ENCODE measurements around the gene CASQ2. TPM values are rescaled to one million over a fixed set of nuclear protein-coding genes. Genes with fewer than 3 reads are reported as not detected.

Gene CASQ2
- total and polyA plus RNA-seq, 2 of the 4 experiments (the other 2 are of a cell fraction), result not detected

DNA sequence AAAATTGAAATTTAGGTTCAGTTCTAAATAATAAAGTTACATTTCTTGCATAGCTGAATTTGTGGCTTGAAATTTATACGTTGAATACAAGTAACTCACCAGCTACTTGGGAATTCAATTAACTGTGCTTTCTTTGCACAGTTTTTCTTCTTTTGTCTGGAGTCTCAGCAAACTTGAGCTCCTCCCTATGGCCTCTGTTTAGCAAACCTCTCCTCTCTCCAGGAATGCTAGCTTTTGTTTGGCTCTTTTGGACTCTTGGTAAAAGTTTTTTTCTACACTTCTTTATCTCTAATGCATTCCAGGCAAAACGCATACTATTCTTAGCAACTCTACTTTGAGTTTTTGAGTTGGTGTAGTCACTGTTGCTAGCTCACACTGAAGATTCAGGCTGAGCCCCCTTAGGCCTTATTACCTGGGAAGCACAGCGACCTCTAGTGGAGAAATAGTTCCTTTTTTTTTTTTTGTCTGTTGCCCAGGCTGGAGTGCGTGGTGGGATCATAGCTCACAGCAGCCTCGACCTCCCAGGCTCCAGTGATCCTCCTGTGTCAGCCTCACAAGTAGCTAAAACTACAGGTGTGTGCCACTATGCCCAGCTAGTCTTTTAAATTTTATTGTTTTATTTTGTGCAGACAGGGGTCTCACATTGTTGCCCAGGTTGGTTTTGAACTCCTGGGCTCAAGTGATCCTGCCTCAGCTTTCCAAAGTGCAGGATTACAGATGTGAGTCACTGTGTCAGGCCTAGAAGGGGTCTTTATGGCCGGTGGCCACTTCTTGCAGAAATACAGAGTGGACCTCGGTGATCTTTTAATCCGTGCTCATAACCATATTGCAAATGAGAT, 61.7 kb downstream of the CASQ2 start:
- in situ Hi-C loops (cut with MboI; ENCODE audit: low sequenced_read_pairs), result loop anchor here (5.0 kb wide), 1 partner anchor 100 kb away; no protein-coding TSS in a partner anchor
- Histone ChIP-seq H2BK15ac (ENCODE audit: low read depth, low read length) (no peak overlapping the region), H3K9me1 (ENCODE audit: insufficient read depth, low read length) (no peaks in the 10 kb centered on the region), H3K14ac (replicated peaks; ENCODE audit: low read depth, low read length) (no peak overlapping the region), H2BK20ac (ENCODE audit: low read depth, low read length) (no peak overlapping the region), H4K8ac (ENCODE audit: low read depth in 2 of 2, low read length in 2 of 2) (no peak overlapping the region), H2AFZ (replicated peaks; ENCODE audit: low read length, poor library complexity) (no peak overlapping the region), H3K27ac (ENCODE audit: insufficient read depth, low read length) (no peak overlapping the region), H4K5ac (ENCODE audit: low read depth, low read length) (no peak overlapping the region), H3K79me1 (ENCODE audit: low read depth in 1 of 2, low read length in 2 of 2) (no peaks in the 10 kb centered on the region), H3K27me3 (ENCODE audit: control insufficient read depth, insufficient read depth, low read length) (peaks cover 37% of the 10 kb centered on the region), H2BK5ac (ENCODE audit: low read depth, low read length, poor library complexity, severe bottlenecking) (no peak overlapping the region), H2AK5ac (ENCODE audit: low read depth, low read length) (no peak overlapping the region), H3K36me3 (ENCODE audit: control insufficient read depth, insufficient read depth, low read length) (no peaks in the 10 kb centered on the region), H3K9ac (ENCODE audit: low read depth, low read length) (no peak overlapping the region), H4K91ac (ENCODE audit: insufficient read depth, low read depth, low read length) (no peak overlapping the region), H3K4me3 (ENCODE audit: insufficient read depth, low read depth, low read length) (no peak overlapping the region), H3K4me1 (ENCODE audit: control insufficient read depth, insufficient read depth, low read length) (no peaks in the 10 kb centered on the region), H2BK120ac (ENCODE audit: low read depth, low read length) (no peak overlapping the region), H4K20me1 (ENCODE audit: insufficient read depth, low read length) (no peaks in the 10 kb centered on the region), H3K23ac (ENCODE audit: low read depth, low read length) (no peak overlapping the region), H2AK9ac (replicated peaks; ENCODE audit: low read depth, low read length, poor library complexity) (no peak overlapping the region), H3K4me2 (ENCODE audit: low read depth, low read length) (no peak overlapping the region), H3K9me3 (ENCODE audit: control insufficient read depth, insufficient read depth, low read length) (no peaks in the 10 kb centered on the region), H3K18ac (ENCODE audit: low read depth, low read length) (no peak overlapping the region), H3K56ac (ENCODE audit: extremely low read depth, insufficient read depth, low read length) (no peak overlapping the region), H3K4ac (ENCODE audit: low read depth, low read length) (no peak overlapping the region)
- intact Hi-C loops (cut with micrococcal nuclease), result loop anchor here (1.0 to 5.0 kb wide), 2 partner anchors 65 to 99 kb away; partner anchors contain the start of gene VANGL1
- no CpG with 5 or more reads among the region's 8 CpGs for WGBS, 2 experiments (ENCODE audit: extremely low coverage in 2 of 2, insufficient read length in 1 of 2)
- dilution Hi-C loops (cut with HindIII; ENCODE audit: low sequenced_read_pairs, unreplicated experiment), result no loop called here
- CTCF ChIA-PET, result interaction anchor here (0.6 to 2.7 kb wide), 24 partner anchors 8 to 1106 kb away, joined by 3 to 19 read pairs (median 5); no protein-coding TSS in a partner anchor
- BruUV-seq (replicated peaks), result no TSS peak
- TF ChIP-seq CTCF (conservative IDR thresholded peaks at IDR 0.05; ENCODE audit: low read depth, low read length) (peak; percentile 62), RAD21 (IDR thresholded peaks at IDR 0.05; ENCODE audit: low read length) (peak; percentile 61), SMC3 (IDR thresholded peaks at IDR 0.05; ENCODE audit: low read depth, low read length) (peak; percentile 65), NFE2L2 (IDR thresholded peaks at IDR 0.05; ENCODE audit: low read depth, low read length) (no peak)
- peak; percentile 27 for ATAC-seq (ENCODE audit: low read depth)
- POLR2A ChIA-PET (ENCODE audit: unreplicated experiment), result no interaction called here
- DNase-seq, result peak; percentile 63

Measured in IMR-90 (cell line).